ENCODE results near the gene ALX3.

Gene ALX3
- total RNA-seq = 0 reads per million in 4 experiments

DNA sequence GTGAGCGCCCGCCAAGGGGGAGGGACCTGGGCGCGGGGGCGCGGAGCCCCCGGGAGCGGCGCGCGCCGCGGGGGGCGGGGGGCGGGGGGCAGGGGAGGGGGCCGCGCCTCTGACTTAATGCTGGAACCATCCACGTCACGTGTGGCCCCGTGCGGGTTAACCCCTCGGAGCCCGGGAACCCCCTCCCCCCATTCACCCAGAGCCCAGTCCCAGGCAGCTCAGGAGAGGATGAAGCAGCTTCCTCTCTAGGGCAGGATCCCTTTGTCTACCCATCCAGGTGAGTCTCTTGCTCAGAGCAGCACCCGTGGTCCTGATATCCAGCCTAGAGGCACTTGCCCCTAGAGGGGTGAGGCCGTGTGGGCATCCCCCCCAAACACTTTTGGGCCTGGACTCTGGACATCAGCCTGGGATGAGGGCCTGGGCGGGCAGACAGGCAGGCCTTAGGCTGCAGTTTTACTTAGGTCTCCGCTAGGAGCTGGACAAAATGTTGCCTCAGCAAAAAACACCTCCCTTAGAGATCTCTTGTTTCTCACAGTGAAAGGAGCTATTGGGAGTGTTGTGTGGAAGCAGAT is at the start of gene ALX3:
TSS of gene ALX3 (minus strand) at position 2 of the 572 bp plus-strand sequence. CDS start 60 bp downstream, outside the sequence.
- no peak for DNase-seq

DNA sequence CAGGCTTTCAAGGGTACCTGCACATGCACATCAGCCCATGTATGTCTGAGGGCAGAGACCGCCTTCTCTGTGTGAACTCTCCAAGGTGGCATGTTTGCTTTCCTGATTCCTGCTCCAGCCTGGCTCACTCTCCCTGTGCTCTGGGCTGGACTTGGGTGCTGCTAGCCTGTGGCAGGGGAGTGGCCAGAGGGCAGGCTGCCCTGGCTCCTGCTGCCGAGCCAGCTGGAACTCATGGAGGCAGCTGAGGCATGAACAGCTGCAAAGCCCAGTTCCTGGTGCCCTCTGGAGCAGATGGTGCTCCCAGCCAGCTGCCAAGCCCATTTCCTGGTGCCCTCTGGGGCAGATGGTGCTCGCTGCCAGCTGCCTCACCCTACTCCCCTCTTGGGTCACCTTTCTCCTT is 49.4 kb upstream of the ALX3 start:
- no peak for DNase-seq

DNA sequence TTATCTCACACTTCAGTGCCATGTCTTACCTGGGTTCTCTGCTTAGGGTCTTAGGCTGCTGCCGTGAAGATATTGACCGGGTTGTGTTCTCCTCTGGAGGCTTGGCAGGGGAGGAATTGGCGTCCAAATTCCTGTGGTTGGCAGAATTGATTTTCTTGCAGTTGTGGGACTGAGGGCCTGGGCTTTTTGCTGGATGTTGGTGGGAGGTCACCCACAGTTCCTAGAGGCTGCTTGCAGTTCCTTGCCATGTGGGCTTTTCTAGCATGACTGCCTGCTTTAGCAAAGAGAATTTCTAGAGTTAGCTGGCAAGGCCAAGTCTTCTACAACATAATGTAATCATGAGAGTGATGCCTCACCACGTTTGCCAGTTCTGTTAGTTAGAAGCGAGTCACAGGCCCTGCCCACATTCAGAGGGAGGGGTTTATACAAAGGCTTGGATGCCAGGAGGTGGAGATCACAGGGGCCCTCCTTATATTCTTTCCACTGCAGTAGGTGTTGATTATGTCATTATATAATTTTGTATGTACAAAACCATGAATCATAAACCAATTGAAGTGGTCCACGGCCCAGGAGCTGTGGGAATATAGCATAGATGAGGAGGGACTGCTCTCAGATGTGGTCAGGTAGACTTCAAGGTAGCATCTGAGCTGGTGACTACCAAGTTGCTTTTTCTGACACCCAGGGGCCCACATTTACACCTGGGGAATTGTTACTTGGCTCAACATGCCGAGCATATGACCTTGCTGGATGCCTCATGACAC is 48.3 kb upstream of the ALX3 start:
- DNase-seq = no peak

DNA sequence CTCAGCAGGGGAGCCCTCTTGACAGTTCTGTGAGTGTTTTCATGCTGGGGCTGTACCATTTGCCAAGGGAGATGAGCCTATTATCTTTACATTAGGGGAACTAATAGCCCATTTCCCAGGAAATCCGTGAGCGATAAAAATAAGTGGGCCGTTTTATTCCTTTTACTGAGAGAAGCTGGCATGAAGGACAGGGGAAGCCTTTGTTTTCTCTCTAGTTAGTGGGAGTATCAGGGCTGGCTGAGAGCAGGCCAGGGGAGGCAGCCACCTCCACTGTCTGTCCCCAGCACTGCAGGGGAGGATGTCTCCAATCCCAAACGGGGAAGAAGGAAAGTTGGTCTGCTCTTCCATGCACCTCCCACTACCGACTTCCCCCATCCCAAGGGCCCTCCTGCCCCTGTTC is 44.3 kb upstream of the ALX3 start:
- DNase-seq = no peak

DNA sequence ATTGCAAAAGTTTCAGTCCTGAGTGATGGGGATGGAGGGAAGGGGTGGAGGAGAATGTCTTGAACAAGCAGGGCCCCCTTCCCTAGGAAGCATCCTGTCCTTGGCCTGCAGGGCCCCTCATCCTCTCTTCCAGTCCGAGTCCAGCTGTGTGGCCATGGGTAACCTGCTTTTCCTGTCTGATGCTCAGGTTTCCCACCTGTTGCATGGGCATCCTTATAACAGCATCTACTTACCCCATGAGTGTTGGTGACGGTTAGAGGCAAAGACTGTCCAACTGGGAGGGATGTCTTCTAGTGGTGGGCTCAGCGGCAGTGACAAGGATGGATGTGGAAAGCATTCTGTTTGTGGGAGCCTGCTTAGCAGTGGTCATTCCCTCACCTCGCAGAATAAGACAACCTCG is 43.7 kb upstream of the ALX3 start:
- DNase-seq = no peak

DNA sequence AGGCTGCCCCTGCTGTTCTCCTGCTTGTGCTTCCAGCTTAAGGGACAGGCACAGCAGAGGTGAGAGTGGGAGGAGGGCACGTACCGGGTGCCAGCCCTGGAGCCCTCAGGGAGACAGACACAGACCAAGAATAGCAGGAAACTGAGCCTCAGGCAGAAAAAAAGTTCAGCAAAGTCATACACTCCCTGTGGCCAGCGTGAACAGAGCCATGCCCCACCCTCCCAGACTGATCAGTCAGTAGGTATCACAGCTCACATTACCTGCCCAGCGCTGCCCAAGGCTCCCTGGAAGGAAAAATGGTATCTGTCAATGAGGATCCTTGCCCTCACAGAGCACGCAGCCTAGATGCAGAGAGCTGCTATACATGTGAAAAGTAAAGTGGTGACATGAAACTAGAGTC is 43.1 kb upstream of the ALX3 start:
- no peak for DNase-seq

DNA sequence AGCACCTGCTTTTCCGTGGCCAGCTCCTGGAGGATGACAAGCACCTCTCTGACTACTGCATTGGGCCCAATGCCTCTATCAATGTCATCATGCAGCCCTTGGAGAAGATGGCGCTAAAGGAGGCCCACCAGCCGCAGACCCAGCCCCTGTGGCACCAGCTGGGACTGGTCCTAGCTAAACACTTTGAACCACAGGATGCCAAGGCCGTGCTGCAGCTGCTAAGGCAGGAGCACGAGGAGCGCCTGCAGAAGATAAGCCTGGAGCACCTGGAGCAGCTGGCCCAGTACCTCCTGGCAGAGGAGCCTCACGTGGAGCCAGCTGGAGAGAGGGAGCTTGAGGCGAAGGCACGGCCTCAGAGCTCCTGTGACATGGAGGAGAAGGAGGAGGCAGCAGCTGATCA is 42.2 kb upstream of the ALX3 start:
- DNase-seq = no peak

DNA sequence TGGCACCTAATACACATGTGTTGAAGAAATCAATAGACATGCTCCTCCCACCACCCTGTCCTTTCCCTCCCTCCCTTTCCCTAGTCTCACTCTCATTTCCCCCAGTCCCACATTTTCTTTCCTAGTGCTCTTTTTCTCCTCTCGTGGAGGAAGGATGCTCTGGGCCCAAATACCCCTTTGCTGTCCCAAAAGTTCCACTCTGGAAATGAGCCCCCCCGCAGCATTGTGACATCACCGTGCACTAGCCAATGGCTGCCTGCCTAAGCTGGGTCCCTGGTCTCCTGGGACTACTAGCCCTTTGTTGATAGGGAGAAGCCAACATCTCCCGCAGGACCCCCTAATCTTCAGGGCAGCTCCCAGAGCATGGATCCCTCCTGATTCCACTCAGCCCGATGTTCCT is 41.7 kb upstream of the ALX3 start, which contains the start of gene UBL4B:
TSS of gene UBL4B (plus strand) at position 301 of the 400 bp plus-strand sequence. CDS start at position 393, 92 bp downstream.
- DNase-seq = no peak

DNA sequence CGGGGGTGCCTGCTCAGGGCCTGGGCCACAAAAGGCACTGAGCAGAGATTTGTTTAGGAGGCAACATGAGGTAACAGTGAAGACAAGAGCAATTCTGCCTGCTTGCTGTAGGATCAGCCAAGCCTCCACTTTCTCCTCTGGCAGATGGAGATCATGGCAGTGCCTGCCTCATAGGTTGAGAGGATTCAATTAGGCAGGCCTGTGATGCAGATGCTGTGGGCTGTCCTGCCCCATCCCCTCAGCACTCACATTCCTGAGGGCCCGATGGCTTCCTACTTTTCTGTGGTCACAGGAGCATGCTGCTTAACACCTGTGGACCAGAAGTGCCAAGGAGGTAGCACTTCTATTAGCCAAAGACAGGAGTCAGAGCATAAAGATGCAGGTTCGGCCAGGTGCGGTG is 40.6 kb upstream of the ALX3 start:
- DNase-seq = no peak

DNA sequence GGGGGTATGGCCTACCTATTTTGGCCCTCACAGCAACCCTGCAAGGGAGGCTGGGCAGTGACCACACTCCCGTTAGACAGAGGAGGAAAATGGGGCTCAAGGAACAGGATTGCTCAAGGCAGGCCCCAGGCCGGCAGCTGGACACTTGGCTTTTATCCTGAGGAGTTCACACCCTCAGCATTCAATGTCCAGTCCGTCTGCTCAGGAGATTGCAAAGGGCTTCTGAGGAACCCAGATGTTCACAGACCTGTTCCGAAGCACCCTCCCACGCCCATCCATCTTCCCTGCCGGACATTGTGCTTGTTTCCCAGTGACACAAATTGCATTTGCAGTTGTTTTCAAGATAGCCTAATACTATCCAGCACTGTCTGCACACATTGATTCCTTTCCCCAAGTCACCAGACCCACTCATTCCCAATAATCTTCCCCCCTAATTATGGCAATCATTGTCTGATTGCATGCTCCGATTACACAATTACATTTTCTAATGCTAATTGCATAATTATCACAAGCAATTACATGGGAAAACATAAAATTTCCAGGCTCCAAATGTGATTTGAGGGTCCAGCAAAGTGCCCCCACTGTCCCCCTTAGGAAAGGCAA is 37.5 kb upstream of the ALX3 start:
- no peak for DNase-seq

DNA sequence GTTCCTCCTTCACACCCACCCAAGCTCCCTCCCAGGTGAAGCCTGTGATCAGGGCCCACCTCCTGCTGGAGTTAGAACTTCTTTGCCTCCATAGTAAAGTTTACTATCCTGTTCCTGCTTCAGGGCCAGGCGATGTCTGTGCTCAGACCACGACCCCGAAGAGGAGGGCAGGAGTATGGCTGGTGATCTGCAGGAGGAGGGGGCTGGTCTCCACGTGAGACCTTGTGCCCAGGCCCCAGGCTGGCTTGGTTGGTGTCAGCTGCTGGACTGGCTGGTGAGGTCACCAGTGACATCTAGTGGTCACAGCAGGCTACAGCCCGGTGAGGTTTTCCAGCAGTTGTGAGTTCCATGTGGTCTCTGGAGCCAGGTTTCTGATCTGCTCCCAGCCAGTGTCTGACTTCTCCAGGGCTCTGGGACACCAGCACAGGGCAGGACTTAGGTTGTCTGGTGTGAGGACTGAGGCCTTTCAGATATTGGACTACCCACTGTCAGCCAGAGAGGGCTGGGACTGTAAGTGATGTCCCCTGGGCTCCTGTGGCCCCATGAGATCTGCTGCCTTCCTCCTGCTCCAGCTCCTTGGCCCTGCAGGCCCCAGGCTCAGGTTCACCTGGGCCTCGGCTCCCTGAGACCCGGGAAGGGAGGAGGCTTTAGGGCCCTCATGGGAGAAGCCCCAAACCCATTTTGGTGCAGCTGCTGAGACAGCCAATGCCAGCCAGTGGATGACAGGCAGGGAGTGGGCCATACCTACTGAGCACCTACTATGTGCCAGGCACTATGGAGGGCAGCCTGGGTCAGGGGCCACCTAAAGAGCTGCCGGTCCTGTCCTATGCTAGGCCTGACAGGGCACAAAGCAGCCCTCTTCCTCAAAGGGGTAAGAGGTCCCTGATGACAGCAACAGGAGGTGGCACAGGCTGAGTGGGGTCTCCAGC is 35.8 kb upstream of the ALX3 start:
- peak; percentile 7 for DNase-seq

DNA sequence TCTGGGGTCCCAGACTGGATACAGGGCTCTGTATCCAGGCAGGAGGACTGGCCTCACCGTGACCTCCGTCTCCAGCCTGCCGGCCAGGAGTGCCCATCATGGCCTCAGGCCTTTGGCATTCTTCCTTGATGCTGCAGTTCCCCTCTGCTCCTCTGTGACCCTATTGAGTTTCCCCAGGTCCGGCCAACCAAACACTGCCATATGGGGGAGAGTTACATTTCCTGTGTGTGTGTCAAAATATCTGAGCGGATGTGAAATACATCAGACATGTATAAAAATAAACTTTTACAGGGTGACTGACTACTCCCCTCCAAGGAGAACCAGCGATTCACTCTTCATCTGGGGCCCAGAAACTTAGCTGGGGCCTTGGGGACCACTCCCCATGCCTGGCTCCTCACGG is 31.6 kb upstream of the ALX3 start:
- no peak for DNase-seq

DNA sequence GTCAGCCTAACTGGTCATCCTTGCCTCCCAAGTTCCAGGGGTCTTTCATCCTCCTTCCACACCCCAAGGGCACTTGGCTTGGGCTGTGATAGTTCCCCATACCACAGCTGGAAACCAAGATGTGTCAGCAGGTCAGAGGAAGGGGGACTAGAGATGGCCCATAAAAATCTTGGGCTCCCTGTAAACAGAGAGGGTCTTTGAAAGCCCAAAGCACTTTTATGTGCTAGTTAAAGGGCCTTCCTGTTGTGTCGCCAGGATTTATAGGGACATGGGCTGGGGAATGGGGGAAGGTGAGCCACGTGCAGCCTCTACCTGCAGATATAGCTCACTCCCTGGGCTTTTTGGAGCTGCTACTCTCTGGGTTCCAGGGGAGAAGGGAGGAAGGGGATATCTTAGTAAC is 29.9 kb upstream of the ALX3 start:
- no peak for DNase-seq

DNA sequence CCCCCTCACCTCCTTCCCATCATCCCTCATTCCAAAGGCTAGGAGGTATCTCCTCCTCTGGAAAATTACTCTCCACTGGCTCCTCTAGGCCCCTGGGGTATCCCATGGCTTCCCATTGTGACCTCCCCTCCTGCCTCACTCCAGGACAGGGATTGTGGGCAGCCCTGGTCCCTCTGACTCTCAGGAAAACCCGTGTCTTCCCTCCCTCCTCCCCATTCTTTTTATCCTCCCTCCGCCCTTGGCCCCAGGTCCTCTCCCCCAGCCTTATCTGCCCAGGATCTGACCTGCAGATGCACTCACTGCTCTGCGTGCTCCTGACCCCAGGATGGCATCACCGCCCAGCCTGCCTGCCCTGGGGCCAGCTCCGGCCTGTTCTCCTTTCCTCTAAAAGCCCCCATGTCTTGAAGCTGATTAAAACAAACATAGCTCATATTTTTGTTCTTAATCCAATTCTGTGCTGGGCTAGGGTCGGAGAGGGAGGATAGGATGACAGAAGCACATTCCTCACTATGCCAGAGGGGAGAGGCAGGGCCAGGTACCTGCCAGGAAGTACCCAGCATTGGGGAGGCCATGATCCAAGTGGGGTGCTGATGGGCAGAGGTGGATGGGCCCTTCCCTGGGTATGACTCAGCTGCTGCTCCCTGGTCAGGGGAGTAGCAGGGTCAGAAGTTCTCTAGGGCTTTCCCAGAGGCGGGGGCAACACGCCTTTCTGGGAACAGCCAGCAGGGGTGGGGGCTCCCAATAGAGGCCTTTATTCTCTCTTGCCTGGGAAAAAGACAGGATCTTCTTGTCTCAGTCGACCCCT is 28.0 kb upstream of the ALX3 start:
- no peak for DNase-seq

DNA sequence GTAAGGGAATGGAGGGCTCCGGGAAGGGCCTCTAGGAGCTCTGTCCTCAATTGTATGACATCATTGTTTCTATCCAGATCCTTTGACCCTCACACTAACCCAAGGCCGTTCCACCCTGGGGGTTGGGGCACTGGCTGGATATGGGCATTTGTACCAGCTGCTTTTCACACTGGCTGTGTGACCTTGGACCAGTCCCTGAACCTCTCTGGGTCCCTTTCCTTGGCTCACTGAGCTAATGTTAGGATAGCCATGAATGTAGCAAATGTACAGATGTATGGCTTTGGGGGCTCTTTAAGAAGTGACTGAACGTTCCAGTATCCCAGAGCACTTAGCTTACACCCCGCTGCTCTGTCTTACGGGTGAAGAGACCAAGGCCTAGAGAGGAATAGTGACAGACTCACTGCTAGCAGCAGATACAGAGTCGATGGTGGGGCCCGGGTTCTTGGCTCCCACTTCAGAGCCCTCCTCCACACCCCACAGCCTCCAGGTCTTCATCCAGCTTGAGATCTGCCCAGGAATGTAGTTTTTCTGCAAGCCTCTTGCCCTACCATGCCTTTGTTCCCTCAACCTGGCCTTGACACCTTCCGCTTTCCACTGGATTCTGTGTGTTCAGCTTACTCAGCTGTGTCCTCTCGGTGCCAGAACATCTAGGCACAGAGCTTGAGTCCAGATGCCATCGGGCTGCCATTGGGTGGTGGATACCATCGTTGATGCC is 27.2 kb upstream of the ALX3 start:
- no peak for DNase-seq

DNA sequence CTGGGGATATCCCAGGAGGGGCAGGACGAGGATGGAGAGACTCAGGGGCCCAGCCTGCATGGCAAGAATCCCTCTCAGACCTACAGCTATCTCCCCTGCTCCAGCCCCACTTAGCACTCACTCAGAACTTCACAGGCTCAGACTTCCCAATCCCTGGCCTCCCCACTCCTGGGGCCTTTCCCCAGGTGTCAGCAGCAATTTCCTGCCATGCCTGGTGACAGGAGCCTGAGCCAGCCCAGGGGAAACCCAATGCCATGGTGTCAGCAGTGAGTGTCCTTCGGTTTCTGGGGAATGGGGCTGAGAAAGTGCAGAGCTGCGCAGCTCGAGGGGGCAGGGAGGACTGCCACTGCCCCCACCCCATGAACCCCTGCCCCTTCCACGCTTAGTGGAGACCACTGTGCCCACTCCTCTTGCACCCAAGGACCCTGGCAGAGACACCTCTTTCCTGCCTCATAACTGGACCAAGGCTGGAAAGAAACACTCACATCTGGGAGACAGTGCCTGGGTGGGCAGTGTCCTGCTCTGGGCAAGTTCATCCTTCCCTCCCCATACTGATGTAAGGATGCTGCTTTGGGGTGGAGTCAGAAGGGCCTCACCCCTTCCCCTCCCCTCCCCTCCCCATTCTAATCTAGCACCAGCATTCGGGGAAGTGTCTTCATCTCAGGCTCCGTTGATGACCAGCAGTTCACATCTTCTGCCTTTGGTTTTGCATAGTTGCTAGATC is 24.6 kb upstream of the ALX3 start:
- no peak for DNase-seq

DNA sequence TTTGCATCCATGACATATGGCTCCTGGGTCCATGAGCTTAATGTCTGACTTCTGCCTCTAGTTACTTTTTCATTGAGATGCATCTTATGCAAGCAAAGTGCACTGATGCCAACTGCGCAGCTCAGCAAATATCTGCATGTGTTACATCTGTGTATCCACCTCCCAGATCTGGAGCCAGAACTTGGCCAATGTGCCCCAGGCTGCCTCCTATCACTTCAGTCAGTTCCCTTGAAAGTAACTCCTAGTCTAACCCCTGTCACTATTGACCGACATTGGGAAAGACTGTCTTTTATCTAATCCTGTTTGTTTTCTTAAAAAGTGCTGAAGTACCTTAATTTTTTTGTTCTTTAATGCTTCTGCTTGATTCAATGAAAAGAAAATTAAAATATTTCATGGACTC is 22.5 kb upstream of the ALX3 start:
- no peak for DNase-seq

DNA sequence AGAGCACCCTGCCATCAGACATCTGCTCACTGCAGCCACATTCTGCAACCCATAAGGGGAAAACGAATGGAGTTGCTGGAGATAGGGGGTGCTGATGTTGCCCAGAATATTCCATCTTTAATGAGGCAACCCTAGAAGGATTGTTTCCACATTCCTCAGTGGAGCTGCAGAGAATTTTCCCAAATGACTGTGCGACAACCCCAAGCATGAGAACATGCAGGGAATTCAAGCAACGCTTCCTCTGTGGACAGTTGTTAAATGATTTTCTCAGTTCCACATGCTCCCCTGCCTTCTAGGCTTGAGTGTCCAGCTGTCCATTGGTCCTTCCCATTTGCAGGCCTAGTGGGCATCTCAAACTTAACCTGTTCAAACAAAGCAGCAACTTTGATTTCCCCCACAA is 21.3 kb upstream of the ALX3 start:
- no peak for DNase-seq

DNA sequence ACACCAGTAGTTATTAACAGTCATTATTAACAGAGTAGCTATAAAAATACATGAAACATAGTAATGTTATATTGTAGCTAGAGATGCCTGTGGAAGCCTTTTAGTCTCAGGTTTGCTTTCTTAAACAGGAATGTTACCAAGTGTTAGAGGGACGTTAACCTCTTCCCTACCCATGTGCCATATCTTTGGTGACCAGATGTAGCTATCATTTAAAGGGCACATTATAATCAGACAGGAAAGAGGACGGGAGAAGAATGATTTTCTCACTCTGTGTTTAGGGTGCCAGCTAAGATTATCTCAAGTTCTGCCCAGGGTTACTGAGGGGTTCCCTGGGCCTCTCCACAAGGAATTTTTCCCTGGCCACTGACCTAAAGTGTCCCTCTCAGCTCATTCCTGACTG is 20.9 kb upstream of the ALX3 start:
- no peak for DNase-seq

DNA sequence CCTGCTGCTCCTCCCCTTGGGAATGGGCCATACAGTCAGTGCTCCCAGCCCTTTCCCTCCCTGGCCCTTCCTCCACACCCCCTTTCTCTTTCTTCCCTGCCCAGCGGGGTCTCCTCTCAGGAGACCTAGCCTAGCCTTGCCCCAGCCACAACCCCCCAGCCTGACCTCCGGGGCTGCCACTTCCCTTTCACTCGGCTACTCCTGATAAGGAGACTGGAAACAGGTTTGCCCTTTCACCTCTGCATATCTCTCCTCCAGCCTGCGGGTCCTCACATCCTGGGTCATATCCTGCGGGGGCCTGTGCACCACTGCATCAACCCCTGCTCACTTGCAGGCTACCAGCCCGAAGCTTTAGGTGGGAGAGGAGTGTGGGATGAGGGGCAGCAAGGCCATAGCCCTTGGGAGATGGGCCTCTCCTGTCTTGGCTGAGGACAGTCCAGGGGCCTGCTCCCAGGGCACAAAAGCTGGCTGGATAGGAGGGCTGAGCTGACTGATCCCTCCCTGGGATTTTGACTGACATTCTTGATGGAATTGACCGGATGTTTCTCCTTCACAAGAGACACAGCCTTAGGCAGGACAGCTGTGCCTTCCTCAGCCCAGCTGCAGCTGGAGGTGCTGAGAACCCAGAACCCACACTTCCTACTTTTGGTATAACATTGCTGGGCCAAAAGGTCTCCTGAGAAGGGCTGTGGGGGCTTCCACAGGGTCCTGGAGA is 19.2 kb upstream of the ALX3 start:
- no peak for DNase-seq

All from effector CD8-positive, alpha-beta T cell (primary cell).